Neural cell (in vitro differentiated cells): Measurements from ENCODE around the gene SCGN. TPM values are rescaled to one million over a fixed set of nuclear protein-coding genes. Genes with fewer than 3 reads are reported as not detected.

Experiments used
- H2AFZ ChIP-seq: fragments of 200-600, 300-800 bp; sonication (generic), shearing (Covaris generic); 2 replicates; pipeline ENCODE4 v1.6.0; 2014; ENCODE audit warnings: low read depth, mild to moderate bottlenecking, antibody characterized with exemption, low read length, moderate library complexity
- H3F3A ChIP-seq: fragments of 200-600 bp; shearing (Covaris generic); 2 replicates; pipeline ENCODE4 v1.6.1; 2016; ENCODE audit warnings: mild to moderate bottlenecking, moderate library complexity, mixed read lengths, antibody characterized with exemption, low read length; ENCODE audit not compliant: insufficient read depth, poor library complexity, severe bottlenecking
- H3K27ac ChIP-seq: fragments of 200-600, 300-800 bp; sonication (generic), shearing (Covaris generic); 2 replicates; pipeline ENCODE4 v1.5.1; 2014; ENCODE audit warnings: mild to moderate bottlenecking, low read length, moderate library complexity
- H3K27me3 ChIP-seq: fragments of 300-800, 200-600 bp; sonication (generic), shearing (Covaris generic); 2 replicates; pipeline ENCODE4 v1.6.0; 2014; ENCODE audit warnings: mild to moderate bottlenecking, low read depth, low read length, moderate library complexity; ENCODE audit not compliant: insufficient read depth
- H3K36me3 ChIP-seq: fragments of 300-800, 200-600 bp; sonication (generic), shearing (Covaris generic); 2 replicates; pipeline ENCODE4 v1.5.1; 2014; ENCODE audit warnings: mild to moderate bottlenecking, antibody characterized with exemption, low read length, moderate library complexity; ENCODE audit not compliant: insufficient read depth
- H3K4me2 ChIP-seq: fragments of 300-800, 200-600 bp; sonication (generic), shearing (Covaris generic); 2 replicates; pipeline ENCODE4 v1.6.0; 2014; ENCODE audit warnings: mild to moderate bottlenecking, low read length
- H3K4me3 ChIP-seq: fragments of 300-800, 200-600 bp; sonication (generic), shearing (Covaris generic); 2 replicates; pipeline ENCODE4 v1.5.1; 2014; ENCODE audit warnings: mild to moderate bottlenecking, low read length, moderate library complexity
- H3K79me2 ChIP-seq: fragments of 200-600 bp; shearing (Covaris generic); replicated peaks from 2 replicates; pipeline ENCODE4 v1.6.0; 2014; ENCODE audit warnings: mild to moderate bottlenecking, low read length, moderate library complexity; ENCODE audit not compliant: insufficient read depth
- H3K9ac ChIP-seq: fragments of 300-800, 200-600 bp; sonication (generic), shearing (Covaris generic); 2 replicates; pipeline ENCODE4 v1.6.1; 2016; ENCODE audit warnings: mild to moderate bottlenecking, low read length, mixed read lengths
- H3K9me2 ChIP-seq: fragments of 200-600 bp; shearing (Covaris generic); 2 replicates; pipeline ENCODE4 v1.6.1; 2016; ENCODE audit warnings: mild to moderate bottlenecking, low read length, mixed read lengths; ENCODE audit not compliant: insufficient read depth
- H3K9me3 ChIP-seq: fragments of 200-600, 300-800 bp; sonication (generic), shearing (Covaris generic); 2 replicates; pipeline ENCODE4 v1.6.1; 2016; ENCODE audit warnings: mild to moderate bottlenecking, mixed run types, low read length, moderate library complexity, mixed read lengths
- H4K20me1 ChIP-seq: fragments of 200-600 bp; shearing (Covaris generic); 2 replicates; pipeline ENCODE4 v1.6.1; 2016; ENCODE audit warnings: mild to moderate bottlenecking, mixed run types; ENCODE audit not compliant: insufficient read depth
- CTCF ChIP-seq: fragments of 450-650 bp; IDR thresholded peaks from 2 replicates; pipeline ENCODE4 v1.5.1; 2014; ENCODE audit warnings: antibody characterized with exemption, mild to moderate bottlenecking, moderate library complexity; ENCODE audit not compliant: poor library complexity, severe bottlenecking
- EP300 ChIP-seq: fragments of 450-650 bp; conservative IDR thresholded peaks from 2 replicates; pipeline ENCODE4 v1.6.1; 2014; ENCODE audit warnings: antibody characterized with exemption, mild to moderate bottlenecking, moderate library complexity; ENCODE audit not compliant: poor library complexity, severe bottlenecking
- EZH2 ChIP-seq: fragments of 200-600, 300-800 bp; shearing (Covaris generic), sonication (generic); IDR thresholded peaks from 2 replicates; pipeline ENCODE4 v1.6.1; 2014; ENCODE audit warnings: antibody characterized with exemption, low read length, borderline replicate concordance, mild to moderate bottlenecking; ENCODE audit not compliant: insufficient read depth, poor library complexity, severe bottlenecking
- MXI1 ChIP-seq: fragments of 450-650 bp; conservative IDR thresholded peaks from 2 replicates; pipeline ENCODE4 v1.6.1; 2014; ENCODE audit warnings: antibody characterized with exemption, mild to moderate bottlenecking; ENCODE audit not compliant: poor library complexity, severe bottlenecking
- POLR2AphosphoS5 ChIP-seq: IDR thresholded peaks from 2 replicates; pipeline ENCODE4 v1.6.1; 2012
- RAD21 ChIP-seq: fragments of 450-650 bp; conservative IDR thresholded peaks from 2 replicates; pipeline ENCODE4 v1.6.1; 2014; ENCODE audit warnings: antibody characterized with exemption, mild to moderate bottlenecking, moderate library complexity
- REST ChIP-seq: IDR thresholded peaks from 2 replicates; pipeline ENCODE4 v1.6.1; 2012; ENCODE audit warnings: borderline replicate concordance
- SMC3 ChIP-seq: fragments of 450-650 bp; conservative IDR thresholded peaks from 2 replicates; pipeline ENCODE4 v1.6.1; 2014; ENCODE audit warnings: antibody characterized with exemption, mild to moderate bottlenecking, moderate library complexity; ENCODE audit not compliant: poor library complexity
- TAF1 ChIP-seq: IDR thresholded peaks from 2 replicates; pipeline ENCODE4 v1.6.1; 2012; ENCODE audit warnings: low read depth
- polyA plus RNA-seq: library from polyadenylated mRNA; depleted of rRNA; stranded (reverse); fragments of >200 nt; gene quantifications from 2 replicates; pipeline ENCODE4 v1.2.3, GENCODE V29; 2014

SCGN gene
- polyA plus RNA-seq, 1 donor from 2014 or later, result 254 TPM

GRCh38 chr6:25612666-25613065 lies 39.3 kb upstream of the SCGN start (continued):
- no peak for TF ChIP-seq RAD21
- TF ChIP-seq POLR2AphosphoS5, result no peak

GRCh38 chr6:25613415-25613814 lies 38.6 kb upstream of the SCGN start:
- Histone ChIP-seq H2AFZ (no peak overlapping the region), H3K9ac (no peak overlapping the region), H3K4me3 (no peak overlapping the region), H3K79me2 (no peaks in the 10 kb centered on the region), H3K27ac (no peak overlapping the region), H3K27me3 (no peaks in the 10 kb centered on the region), H3K9me2 (no peaks in the 10 kb centered on the region), H3K4me2 (no peak overlapping the region), H4K20me1 (no peaks in the 10 kb centered on the region), H3F3A (no peaks in the 10 kb centered on the region), H3K36me3 (no peaks in the 10 kb centered on the region), H3K9me3 (no peaks in the 10 kb centered on the region)
- TF ChIP-seq MXI1, result no peak
- no peak for TF ChIP-seq CTCF
- no peak for TF ChIP-seq SMC3
- TF ChIP-seq TAF1, result no peak
- no peak for TF ChIP-seq POLR2AphosphoS5
- TF ChIP-seq REST, result no peak
- TF ChIP-seq EP300, result no peak

- Histone ChIP-seq H2AFZ (no peak overlapping the region), H3K9me2 (no peaks in the 10 kb centered on the region), H3F3A (no peaks in the 10 kb centered on the region), H3K9me3 (no peaks in the 10 kb centered on the region), H3K4me3 (no peak overlapping the region), H3K4me2 (no peak overlapping the region), H3K27me3 (no peaks in the 10 kb centered on the region), H3K79me2 (no peaks in the 10 kb centered on the region), H3K9ac (no peak overlapping the region), H3K27ac (no peak overlapping the region), H3K36me3 (no peaks in the 10 kb centered on the region), H4K20me1 (no peaks in the 10 kb centered on the region)
- TF ChIP-seq RAD21 (no peak), EZH2 (no peak), MXI1 (no peak), TAF1 (no peak), EP300 (no peak), REST (no peak), CTCF (no peak), POLR2AphosphoS5 (no peak), SMC3 (no peak)
Observed at GRCh38 chr6:25614052-25614451, 38.0 kb upstream of the SCGN start.
